Mucosa of stomach (tissue), 1 donor: ENCODE results near the gene FCRLA.

ENCODE experiments used
- H3K27me3 ChIP-seq: one replicate; pipeline ENCODE4 v1.7.0; 2013; ENCODE audit warnings: mild to moderate bottlenecking, low read length; ENCODE audit not compliant: control insufficient read depth, insufficient read depth
- H3K36me3 ChIP-seq: one replicate; pipeline ENCODE4 v1.7.0; 2013; ENCODE audit warnings: low read length; ENCODE audit not compliant: control insufficient read depth, insufficient read depth
- H3K4me1 ChIP-seq: one replicate; pipeline ENCODE4 v1.7.0; 2013; ENCODE audit warnings: mild to moderate bottlenecking, low read length; ENCODE audit not compliant: control insufficient read depth, insufficient read depth
- H3K4me3 ChIP-seq: one replicate; pipeline ENCODE4 v1.7.0; 2013; ENCODE audit warnings: low read length
- H3K9ac ChIP-seq: one replicate; pipeline ENCODE4 v1.7.0; 2013; ENCODE audit warnings: mild to moderate bottlenecking, low read length, moderate library complexity
- H3K9me3 ChIP-seq: one replicate; pipeline ENCODE4 v1.7.0; 2013; ENCODE audit warnings: mild to moderate bottlenecking, low read length, moderate library complexity; ENCODE audit not compliant: control insufficient read depth
- donor health status: Pancreatic carcinoma.

Gene FCRLA

GRCh38 chr1:161727256-161727924, 20.4 kb downstream of the FCRLA start:
- no peaks in the 10 kb centered on the region for H3K4me1 ChIP-seq
- peak overlapping the region; percentile 0 for H3K4me3 ChIP-seq
- H3K36me3 ChIP-seq = no peaks in the 10 kb centered on the region
- H3K9ac ChIP-seq = peak overlapping the region; percentile 59
- peaks cover 44% of the 10 kb centered on the region for H3K27me3 ChIP-seq
- H3K9me3 ChIP-seq = no peaks in the 10 kb centered on the region

GRCh38 chr1:161728376-161729226, 21.6 kb downstream of the FCRLA start:
- no peak overlapping the region for H3K9ac ChIP-seq
- H3K36me3 ChIP-seq = no peaks in the 10 kb centered on the region
- H3K9me3 ChIP-seq = no peaks in the 10 kb centered on the region
- H3K4me3 ChIP-seq = no peak overlapping the region
- H3K4me1 ChIP-seq = no peaks in the 10 kb centered on the region
- peaks cover 33% of the 10 kb centered on the region for H3K27me3 ChIP-seq

GRCh38 chr1:161730050-161730564, 23.1 kb downstream of the FCRLA start:
- Histone ChIP-seq H3K9ac (no peak overlapping the region), H3K36me3 (no peaks in the 10 kb centered on the region), H3K9me3 (no peaks in the 10 kb centered on the region), H3K4me1 (no peaks in the 10 kb centered on the region), H3K27me3 (peaks cover 22% of the 10 kb centered on the region), H3K4me3 (no peak overlapping the region)

GRCh38 chr1:161731241-161731640, 24.2 kb downstream of the FCRLA start:
- Histone ChIP-seq H3K4me3 (no peak overlapping the region), H3K27me3 (peaks cover 11% of the 10 kb centered on the region), H3K9me3 (no peaks in the 10 kb centered on the region), H3K4me1 (peaks cover 7% of the 10 kb centered on the region), H3K36me3 (no peaks in the 10 kb centered on the region), H3K9ac (no peak overlapping the region)

- Histone ChIP-seq H3K9ac (no peak overlapping the region), H3K27me3 (peaks cover 5% of the 10 kb centered on the region), H3K9me3 (no peaks in the 10 kb centered on the region), H3K36me3 (no peaks in the 10 kb centered on the region), H3K4me1 (peaks cover 7% of the 10 kb centered on the region), H3K4me3 (no peak overlapping the region)
Observed at GRCh38 chr1:161731981-161732718, 25.1 kb downstream of the FCRLA start.

GRCh38 chr1:161733526-161733925, 26.5 kb downstream of the FCRLA start:
- Histone ChIP-seq H3K4me3 (no peak overlapping the region), H3K9me3 (no peaks in the 10 kb centered on the region), H3K4me1 (peaks cover 7% of the 10 kb centered on the region), H3K9ac (no peak overlapping the region), H3K36me3 (no peaks in the 10 kb centered on the region), H3K27me3 (no peaks in the 10 kb centered on the region)

- H3K27me3 ChIP-seq = no peaks in the 10 kb centered on the region
- no peaks in the 10 kb centered on the region for H3K36me3 ChIP-seq
- H3K9me3 ChIP-seq = no peaks in the 10 kb centered on the region
- H3K9ac ChIP-seq = no peak overlapping the region
- H3K4me3 ChIP-seq = no peak overlapping the region
- H3K4me1 ChIP-seq = peaks cover 7% of the 10 kb centered on the region
Observed at GRCh38 chr1:161735837-161736236, 28.8 kb downstream of the FCRLA start.

- Histone ChIP-seq H3K9me3 (no peaks in the 10 kb centered on the region), H3K9ac (no peak overlapping the region), H3K27me3 (no peaks in the 10 kb centered on the region), H3K4me3 (no peak overlapping the region), H3K4me1 (peaks cover 7% of the 10 kb centered on the region), H3K36me3 (no peaks in the 10 kb centered on the region)
Observed at GRCh38 chr1:161736335-161736969, 29.4 kb downstream of the FCRLA start.

- Histone ChIP-seq H3K4me3 (no peak overlapping the region), H3K36me3 (no peaks in the 10 kb centered on the region), H3K9me3 (no peaks in the 10 kb centered on the region), H3K27me3 (no peaks in the 10 kb centered on the region), H3K9ac (no peak overlapping the region), H3K4me1 (peaks cover 7% of the 10 kb centered on the region)
Observed at GRCh38 chr1:161737625-161738024, 30.6 kb downstream of the FCRLA start.

GRCh38 chr1:161738627-161739287, 31.7 kb downstream of the FCRLA start:
- H3K27me3 ChIP-seq = no peaks in the 10 kb centered on the region
- H3K4me1 ChIP-seq = peaks cover 7% of the 10 kb centered on the region
- H3K9me3 ChIP-seq = no peaks in the 10 kb centered on the region
- H3K36me3 ChIP-seq = no peaks in the 10 kb centered on the region
- H3K9ac ChIP-seq = no peak overlapping the region
- no peak overlapping the region for H3K4me3 ChIP-seq

- H3K4me3 ChIP-seq = no peak overlapping the region
- H3K4me1 ChIP-seq = peaks cover 7% of the 10 kb centered on the region
- no peak overlapping the region for H3K9ac ChIP-seq
- no peaks in the 10 kb centered on the region for H3K9me3 ChIP-seq
- no peaks in the 10 kb centered on the region for H3K36me3 ChIP-seq
- H3K27me3 ChIP-seq = no peaks in the 10 kb centered on the region
Observed at GRCh38 chr1:161739865-161740566, 33.0 kb downstream of the FCRLA start.
